GM19023 (cell line): ENCODE data around the gene CD8B.

Experiments
- ATAC-seq: cut with Tn5 transposase; IDR thresholded peaks from one replicate; pipeline ENCODE4 v1.9.1; 2021; ENCODE audit warnings: mild to moderate bottlenecking, moderate library complexity; ENCODE audit not compliant: unreplicated experiment

The CD8B gene

GRCh38 chr2:86806059-86806857, 55.4 kb downstream of the CD8B start:
- no peak for ATAC-seq

GRCh38 chr2:86800856-86801567, 60.7 kb downstream of the CD8B start:
- no peak for ATAC-seq

GRCh38 chr2:86794861-86795260, 66.8 kb downstream of the CD8B start:
- no peak for ATAC-seq

GRCh38 chr2:86793752-86794151, 67.9 kb downstream of the CD8B start:
- no peak for ATAC-seq

GRCh38 chr2:86791573-86791972, 70.1 kb downstream of the CD8B start:
- no peak for ATAC-seq

GRCh38 chr2:86790676-86791572, 70.8 kb downstream of the CD8B start, which contains the start of gene CD8A:
Gene CD8A (minus strand): TSS chr2:86790913. CDS start chr2:86790825, 88 bp downstream.
- ATAC-seq = no peak

- ATAC-seq = no peak
These were observed 71.5 kb downstream of the CD8B start for GRCh38 chr2:86790134-86790675.

GRCh38 chr2:86789687-86790133, 72.0 kb downstream of the CD8B start:
- ATAC-seq = no peak

- ATAC-seq = no peak
These were observed 72.6 kb downstream of the CD8B start for GRCh38 chr2:86788881-86789686.

GRCh38 chr2:86788165-86788564, 73.5 kb downstream of the CD8B start:
- ATAC-seq = no peak

GRCh38 chr2:86787736-86788135, 74.0 kb downstream of the CD8B start:
- no peak for ATAC-seq

GRCh38 chr2:86786001-86786536, 75.6 kb downstream of the CD8B start:
- ATAC-seq = no peak

GRCh38 chr2:86785456-86785855, 76.2 kb downstream of the CD8B start:
- no peak for ATAC-seq

GRCh38 chr2:86783615-86784339, 77.9 kb downstream of the CD8B start:
- peak; percentile 98 for ATAC-seq

- ATAC-seq = no peak
These were observed 78.9 kb downstream of the CD8B start for GRCh38 chr2:86782748-86783147.

GRCh38 chr2:86781363-86781762, 80.3 kb downstream of the CD8B start:
- ATAC-seq = no peak

- ATAC-seq = no peak
These were observed 81.7 kb downstream of the CD8B start for GRCh38 chr2:86779971-86780370.

- no peak for ATAC-seq
These were observed 82.7 kb downstream of the CD8B start for GRCh38 chr2:86778957-86779356.

GRCh38 chr2:86776532-86776931, 85.2 kb downstream of the CD8B start:
- no peak for ATAC-seq
